Activated CD4-positive, alpha-beta memory T cell treated with anti-CD3 and anti-CD28 coated beads, Interleukin-2, amount 10 ng/mL, durations not matched to agents 7 days and 5 days (primary cell): ENCODE data around the gene SLAMF1. TPM values are rescaled to one million over a fixed set of nuclear protein-coding genes. Genes with fewer than 3 reads are reported as not detected.
A peak's percentile ranks its signal among the peaks of the same experiment; 100 is the strongest.
"Not testable (repeated sequence)": the region's sequence is repeated elsewhere in the genome, so short reads cannot be mapped to it uniquely, and the experiment has no call there.

Experiments
- CTCF ChIA-PET: fragments of 350-600 bp; sonication (Branson Sonifier 250); formaldehyde crosslinking; loops from one replicate; lab custom pipeline; 2021; ENCODE audit warnings: antibody characterized with exemption, inconsistent platforms; lab: Charles Lee
- POLR2A ChIA-PET: fragments of 350-600 bp; sonication (Branson Sonifier 250); formaldehyde crosslinking; loops from one replicate; lab custom pipeline; 2021; ENCODE audit warnings: antibody characterized with exemption; lab: Charles Lee
- DNase-seq: peaks from one replicate; pipeline ENCODE4 v3.0.0-alpha.2; 2020
- H3K27ac Mint-ChIP-seq: one replicate; pipeline ENCODE4 v1.8.0; 2021; ENCODE audit warnings: mild to moderate bottlenecking, mixed read lengths
- H3K27me3 Mint-ChIP-seq: one replicate; pipeline ENCODE4 v1.8.0; 2021; ENCODE audit warnings: mixed read lengths
- H3K36me3 Mint-ChIP-seq: one replicate; pipeline ENCODE4 v1.8.0; 2021; ENCODE audit warnings: low read depth, mixed read lengths
- H3K4me1 Mint-ChIP-seq: one replicate; pipeline ENCODE4 v1.8.0; 2021; ENCODE audit warnings: mixed read lengths
- H3K4me3 Mint-ChIP-seq: one replicate; pipeline ENCODE4 v1.8.0; 2021; ENCODE audit warnings: mild to moderate bottlenecking, mixed read lengths
- H3K9me3 Mint-ChIP-seq: one replicate; pipeline ENCODE4 v1.8.0; 2021; ENCODE audit warnings: mixed read lengths
- total RNA-seq, 2 experiments: library from RNA; stranded (reverse); gene quantifications; one replicate each; pipeline ENCODE4 v1.2.3, GENCODE V29; 2021

Gene SLAMF1, protein sequence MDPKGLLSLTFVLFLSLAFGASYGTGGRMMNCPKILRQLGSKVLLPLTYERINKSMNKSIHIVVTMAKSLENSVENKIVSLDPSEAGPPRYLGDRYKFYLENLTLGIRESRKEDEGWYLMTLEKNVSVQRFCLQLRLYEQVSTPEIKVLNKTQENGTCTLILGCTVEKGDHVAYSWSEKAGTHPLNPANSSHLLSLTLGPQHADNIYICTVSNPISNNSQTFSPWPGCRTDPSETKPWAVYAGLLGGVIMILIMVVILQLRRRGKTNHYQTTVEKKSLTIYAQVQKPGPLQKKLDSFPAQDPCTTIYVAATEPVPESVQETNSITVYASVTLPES
- 100 to 1,000 TPM; 106 to 113 TPM for total RNA-seq

DNA sequence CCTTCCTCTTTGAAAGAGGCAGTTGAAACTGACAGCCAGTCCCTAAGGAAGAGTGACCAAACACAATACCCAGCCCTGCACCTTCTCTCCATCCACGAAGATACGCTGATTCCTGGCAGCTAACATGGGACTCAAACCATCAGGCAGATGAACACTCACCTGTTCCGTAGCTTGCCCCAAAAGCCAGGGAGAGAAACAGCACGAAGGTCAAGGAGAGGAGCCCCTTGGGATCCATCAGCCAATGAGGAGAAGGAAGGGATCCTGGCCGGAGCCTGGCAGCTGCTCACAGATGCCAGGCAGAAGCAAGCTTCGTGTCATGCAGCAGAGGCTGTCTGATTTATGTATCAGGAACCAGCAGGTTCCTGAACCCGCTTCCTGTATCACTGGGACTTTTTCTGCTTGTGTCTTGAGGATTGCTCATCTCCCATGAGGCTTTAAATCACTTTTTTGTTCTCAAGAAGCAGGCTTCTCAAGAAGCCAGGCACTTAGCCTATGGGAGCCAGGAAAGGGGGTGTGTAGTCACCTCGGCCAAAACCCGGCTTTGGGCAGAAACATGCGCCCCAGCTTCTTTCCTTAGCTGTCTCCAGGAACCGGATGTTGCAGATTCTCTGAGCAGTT lies at the start of gene SLAMF1:
Gene SLAMF1 (minus strand): TSS at position 334 of the 618 bp plus-strand sequence. CDS start 99 bp downstream, at position 235.
- ChIA-PET POLR2A (interaction anchor here (0.9 to 10.9 kb wide), 18 partner anchors 9 to 106 kb away, joined by 3 to 362 read pairs (median 10); partner anchors contain the start of gene CD48), CTCF (interaction anchor here (0.9 to 6.1 kb wide), 15 partner anchors 9 to 121 kb away, joined by 3 to 46 read pairs (median 7); no protein-coding TSS in a partner anchor)
- H3K4me1 Mint-ChIP-seq = peaks cover 53% of the 10 kb centered on the region
- H3K9me3 Mint-ChIP-seq = peaks cover 2% of the 10 kb centered on the region
- H3K27me3 Mint-ChIP-seq = no peaks in the 10 kb centered on the region
- DNase-seq = peak; percentile 49
- peaks cover 58% of the 10 kb centered on the region for H3K36me3 Mint-ChIP-seq
- peak within 1 kb of the TSS; percentile 89 for H3K27ac Mint-ChIP-seq
- peak within 1 kb of the TSS; percentile 88 for H3K4me3 Mint-ChIP-seq

DNA sequence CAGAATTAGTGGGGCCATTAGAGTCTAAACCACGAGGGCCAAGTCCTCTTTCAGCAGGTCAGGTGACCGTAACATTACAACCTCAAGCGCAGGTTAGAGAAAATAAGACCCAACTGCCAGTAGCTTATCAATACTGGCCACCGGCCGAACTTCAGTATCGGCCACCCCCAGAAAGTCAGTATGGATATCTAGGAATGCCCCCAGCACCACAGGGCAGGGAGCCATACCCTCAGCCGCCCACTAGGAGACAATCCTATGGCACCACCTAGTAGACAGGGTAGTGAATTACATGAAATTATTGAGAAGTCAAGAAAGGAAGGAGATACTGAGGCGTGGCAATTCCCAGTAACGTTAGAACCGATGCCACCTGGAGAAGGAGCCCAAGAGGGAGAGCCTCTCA lies 45.5 kb upstream of the SLAMF1 start:
- not testable (repeated sequence) for H3K4me3 Mint-ChIP-seq, H3K9me3 Mint-ChIP-seq, H3K27me3 Mint-ChIP-seq, DNase-seq, H3K27ac Mint-ChIP-seq
- POLR2A ChIA-PET = interaction anchor here (0.9 to 1.1 kb wide), 3 partner anchors 11 to 21 kb away, joined by 3 read pairs; no protein-coding TSS in a partner anchor
- Mint-ChIP-seq H3K36me3 (peaks cover 54% of the 10 kb centered on the region), H3K4me1 (peaks cover 77% of the 10 kb centered on the region)
- CTCF ChIA-PET = interaction anchor here (0.7 to 1.2 kb wide), 4 partner anchors 11 to 17 kb away, joined by 3 to 9 read pairs (median 3); no protein-coding TSS in a partner anchor

DNA sequence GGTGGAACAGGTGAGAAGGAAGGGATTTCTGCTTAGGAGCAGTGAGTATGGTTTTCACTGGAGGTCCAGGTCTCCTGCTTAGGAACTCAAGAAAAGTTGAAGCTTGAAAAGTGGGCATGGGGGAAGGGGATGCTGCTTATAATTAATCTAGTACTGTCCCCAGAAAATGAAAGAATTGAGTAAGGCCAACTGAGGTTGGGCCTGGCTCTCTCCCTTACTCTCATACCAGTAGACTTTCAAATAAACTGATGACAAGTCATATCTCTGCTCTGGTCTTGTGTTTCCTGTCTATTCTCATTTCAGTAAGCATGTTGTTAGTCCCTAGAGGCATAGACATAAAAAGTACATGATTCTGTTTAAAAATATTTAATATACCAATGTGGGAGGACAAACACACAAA lies 38.4 kb upstream of the SLAMF1 start:
- Mint-ChIP-seq H3K27ac (peak overlapping the region; percentile 96), H3K27me3 (no peaks in the 10 kb centered on the region), H3K9me3 (peaks cover 6% of the 10 kb centered on the region), H3K36me3 (peaks cover 97% of the 10 kb centered on the region), H3K4me3 (peak overlapping the region; percentile 34), H3K4me1 (peaks cover 92% of the 10 kb centered on the region)
- CTCF ChIA-PET = interaction anchor here (0.7 to 7.8 kb wide), 5 partner anchors 10 to 266 kb away, joined by 3 to 108 read pairs (median 5); partner anchors contain the start of gene CD48
- DNase-seq = no peak
- POLR2A ChIA-PET = interaction anchor here (0.6 to 8.3 kb wide), 7 partner anchors 12 to 83 kb away, joined by 3 to 106 read pairs (median 20); partner anchors contain the start of gene CD48

DNA sequence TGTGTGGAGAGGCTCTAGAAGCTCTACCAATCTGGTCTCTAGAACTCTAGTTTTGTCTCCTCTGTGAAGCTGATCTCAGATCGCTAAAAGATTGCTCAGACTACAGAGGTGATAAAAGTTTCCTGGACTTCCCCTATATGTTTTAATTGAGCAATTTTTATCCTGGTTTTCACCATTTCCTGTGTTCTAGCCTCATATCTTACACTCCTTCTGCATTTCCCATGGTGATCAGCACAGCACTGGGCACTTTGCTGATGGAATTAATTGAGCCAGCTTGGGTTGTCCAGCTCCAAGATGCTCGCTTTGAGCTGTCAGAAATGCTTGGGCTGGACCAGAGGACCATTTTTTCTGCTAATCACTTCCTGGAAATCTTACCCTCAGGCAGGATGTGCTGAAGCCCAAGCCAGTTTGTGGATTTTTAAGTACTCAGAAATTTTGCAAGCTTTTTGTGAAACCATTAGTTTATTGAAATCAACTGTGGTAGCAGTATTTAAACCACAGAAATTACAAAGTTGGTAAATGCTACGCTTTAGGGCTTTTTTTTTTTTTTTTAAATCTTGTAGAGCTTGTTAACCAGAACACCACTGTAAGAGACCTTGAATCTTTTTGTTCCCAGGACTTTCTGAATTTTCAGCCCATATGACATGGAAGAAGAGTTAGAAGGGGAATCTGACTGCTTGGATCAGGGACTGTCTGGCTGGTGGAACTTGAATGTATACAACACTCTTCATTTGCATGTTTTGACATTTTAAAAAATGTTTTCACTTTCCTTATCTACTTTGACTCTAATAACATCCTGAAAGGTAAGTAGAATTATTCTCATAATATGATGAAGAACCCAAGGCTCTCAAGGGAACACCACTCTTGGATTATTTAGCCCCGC lies 36.4 kb upstream of the SLAMF1 start:
- Mint-ChIP-seq H3K4me1 (peaks cover 85% of the 10 kb centered on the region), H3K27ac (peak overlapping the region; percentile 96), H3K36me3 (peaks cover 95% of the 10 kb centered on the region), H3K4me3 (peak overlapping the region; percentile 59), H3K9me3 (peaks cover 6% of the 10 kb centered on the region), H3K27me3 (no peaks in the 10 kb centered on the region)
- POLR2A ChIA-PET = interaction anchor here (0.6 to 8.3 kb wide), 26 partner anchors 8 to 449 kb away, joined by 3 to 106 read pairs (median 6); partner anchors contain the start of genes CD48, DEDD and SLAMF1
- peak; percentile 61 for DNase-seq
- CTCF ChIA-PET = interaction anchor here (0.6 to 7.8 kb wide), 26 partner anchors 9 to 325 kb away, joined by 3 to 108 read pairs (median 4); partner anchors contain the start of genes CD48, ITLN2 and SLAMF1

DNA sequence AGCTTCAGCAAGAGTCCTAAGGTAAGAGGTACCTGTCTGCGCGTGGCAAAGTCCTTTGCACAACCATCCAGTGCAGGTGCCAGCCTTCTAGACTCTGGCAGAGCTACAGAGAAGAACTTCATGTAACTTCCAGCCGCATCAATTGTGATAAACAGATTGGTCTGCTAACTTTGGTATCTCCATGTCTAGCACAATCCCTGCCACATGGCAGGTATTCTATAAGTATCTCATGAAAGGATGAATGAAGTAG lies 35.0 kb upstream of the SLAMF1 start:
- ChIA-PET CTCF (interaction anchor here (0.7 to 7.8 kb wide), 31 partner anchors 10 to 307 kb away, joined by 3 to 108 read pairs (median 5); partner anchors contain the start of genes CD48, LY9 and SLAMF1), POLR2A (interaction anchor here (0.9 to 8.3 kb wide), 12 partner anchors 8 to 451 kb away, joined by 3 to 106 read pairs (median 5); partner anchors contain the start of gene DEDD)
- no peaks in the 10 kb centered on the region for H3K27me3 Mint-ChIP-seq
- peaks cover 4% of the 10 kb centered on the region for H3K9me3 Mint-ChIP-seq
- DNase-seq = no peak
- H3K4me3 Mint-ChIP-seq = peak overlapping the region; percentile 11
- peaks cover 84% of the 10 kb centered on the region for H3K4me1 Mint-ChIP-seq
- peaks cover 95% of the 10 kb centered on the region for H3K36me3 Mint-ChIP-seq
- peak overlapping the region; percentile 96 for H3K27ac Mint-ChIP-seq

DNA sequence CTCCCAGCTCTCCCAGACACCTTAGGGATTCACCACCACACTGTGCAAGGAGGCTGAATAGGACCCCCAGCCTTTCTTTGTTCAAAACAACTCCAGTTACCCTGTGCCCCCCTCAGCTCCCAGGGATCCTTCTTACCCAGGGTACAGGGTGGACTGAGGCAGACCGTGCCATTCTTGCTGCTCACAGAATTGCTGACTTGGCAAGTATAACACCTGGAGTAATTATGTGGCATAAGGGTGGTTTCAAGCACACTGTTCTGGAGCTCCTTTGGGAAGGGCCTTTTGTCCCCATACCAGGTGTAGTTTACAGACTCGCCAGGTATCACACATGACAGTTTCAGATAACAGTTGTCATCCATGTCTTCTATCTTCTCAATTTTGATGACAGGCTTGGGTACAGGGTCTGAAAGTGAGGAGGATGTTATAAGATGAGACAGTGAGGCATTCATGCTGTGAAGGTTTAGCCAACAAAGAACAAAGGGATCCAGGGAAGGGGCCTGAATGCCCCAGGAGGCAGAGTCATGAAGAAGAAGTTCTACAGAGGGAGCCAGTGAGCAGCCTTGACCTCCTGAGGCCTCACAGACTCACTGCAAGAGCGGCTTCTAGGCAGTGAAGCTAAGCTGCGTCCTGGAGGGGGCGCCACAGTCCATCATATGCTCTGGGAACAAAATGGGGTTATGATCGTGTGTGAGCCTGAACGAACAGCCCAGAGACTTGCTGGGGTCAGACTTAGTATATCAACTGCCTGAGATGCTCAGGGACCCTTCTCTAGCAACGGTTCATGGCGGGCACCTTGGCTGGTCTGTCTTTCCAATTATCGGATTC lies 34.4 kb upstream of the SLAMF1 start:
- no peaks in the 10 kb centered on the region for H3K9me3 Mint-ChIP-seq
- DNase-seq = peak; percentile 90

DNA sequence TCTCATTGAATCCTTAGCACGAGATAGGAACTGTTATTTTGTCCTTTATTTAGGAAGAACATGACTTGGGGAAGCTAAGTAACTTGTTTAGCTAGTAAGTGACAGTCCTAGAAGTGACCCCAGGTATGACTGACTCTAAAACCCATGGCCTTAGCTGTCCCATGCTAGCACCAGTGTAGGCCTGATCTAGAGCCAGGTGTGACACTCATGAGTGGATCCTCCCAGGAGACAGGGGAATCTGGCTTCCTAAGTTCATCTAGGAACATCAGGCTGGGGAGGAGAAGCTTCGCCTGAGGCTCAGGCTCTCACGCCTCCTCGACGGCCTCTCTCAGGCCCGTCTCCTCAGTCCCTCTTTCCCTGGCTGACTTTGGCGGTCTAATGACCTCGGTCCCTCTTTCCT lies 33.6 kb upstream of the SLAMF1 start:
- POLR2A ChIA-PET = interaction anchor here (1.1 to 8.3 kb wide), 6 partner anchors 8 to 96 kb away, joined by 3 to 106 read pairs (median 8); no protein-coding TSS in a partner anchor
- no peaks in the 10 kb centered on the region for H3K27me3 Mint-ChIP-seq
- peaks cover 70% of the 10 kb centered on the region for H3K4me1 Mint-ChIP-seq
- no peak overlapping the region for H3K4me3 Mint-ChIP-seq
- H3K27ac Mint-ChIP-seq = no peak overlapping the region
- no peaks in the 10 kb centered on the region for H3K9me3 Mint-ChIP-seq
- DNase-seq = no peak
- CTCF ChIA-PET = interaction anchor here (0.7 to 7.8 kb wide), 18 partner anchors 8 to 273 kb away, joined by 3 to 108 read pairs (median 7); partner anchors contain the start of genes CD48 and SLAMF1
- peaks cover 87% of the 10 kb centered on the region for H3K36me3 Mint-ChIP-seq

More for the DNA sequence above, 34.4 kb upstream of the SLAMF1 start:
- H3K4me3 Mint-ChIP-seq = no peak overlapping the region
- CTCF ChIA-PET = interaction anchor here (0.7 to 7.8 kb wide), 35 partner anchors 9 to 307 kb away, joined by 3 to 108 read pairs (median 5); partner anchors contain the start of genes CD48, LY9 and SLAMF1
- H3K27me3 Mint-ChIP-seq = no peaks in the 10 kb centered on the region
- H3K4me1 Mint-ChIP-seq = peaks cover 79% of the 10 kb centered on the region
- peaks cover 92% of the 10 kb centered on the region for H3K36me3 Mint-ChIP-seq
- POLR2A ChIA-PET = interaction anchor here (0.9 to 8.3 kb wide), 17 partner anchors 8 to 451 kb away, joined by 3 to 106 read pairs (median 5); partner anchors contain the start of genes DEDD and SLAMF1
- peak overlapping the region; percentile 96 for H3K27ac Mint-ChIP-seq

DNA sequence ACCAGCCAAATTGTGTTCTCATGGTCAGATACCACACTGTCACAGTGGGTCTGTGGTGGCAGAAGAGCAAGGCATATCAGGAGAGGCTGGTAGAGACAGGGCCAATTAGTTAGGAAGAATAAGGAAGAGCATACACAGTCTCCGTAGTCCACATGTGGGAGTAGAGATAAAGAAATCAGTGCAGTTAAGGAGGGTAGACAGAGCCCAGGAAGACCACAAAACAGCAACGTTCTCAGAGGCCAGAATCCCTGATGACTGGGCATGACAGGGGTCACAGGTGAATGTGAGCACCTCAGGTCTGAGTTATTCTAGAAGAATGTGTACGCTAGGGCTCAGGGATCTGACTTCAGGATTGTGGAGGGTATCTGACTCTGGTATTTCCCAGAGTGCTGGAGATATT lies 33.0 kb upstream of the SLAMF1 start:
- CTCF ChIA-PET = interaction anchor here (0.7 to 7.8 kb wide), 12 partner anchors 8 to 272 kb away, joined by 3 to 108 read pairs (median 18); partner anchors contain the start of genes CD48 and SLAMF1
- DNase-seq = no peak
- Mint-ChIP-seq H3K36me3 (peaks cover 82% of the 10 kb centered on the region), H3K27ac (peak overlapping the region; percentile 38), H3K4me1 (peaks cover 65% of the 10 kb centered on the region), H3K9me3 (no peaks in the 10 kb centered on the region), H3K4me3 (no peak overlapping the region), H3K27me3 (no peaks in the 10 kb centered on the region)
- POLR2A ChIA-PET = interaction anchor here (1.1 to 8.3 kb wide), 5 partner anchors 8 to 96 kb away, joined by 3 to 106 read pairs (median 6); no protein-coding TSS in a partner anchor

DNA sequence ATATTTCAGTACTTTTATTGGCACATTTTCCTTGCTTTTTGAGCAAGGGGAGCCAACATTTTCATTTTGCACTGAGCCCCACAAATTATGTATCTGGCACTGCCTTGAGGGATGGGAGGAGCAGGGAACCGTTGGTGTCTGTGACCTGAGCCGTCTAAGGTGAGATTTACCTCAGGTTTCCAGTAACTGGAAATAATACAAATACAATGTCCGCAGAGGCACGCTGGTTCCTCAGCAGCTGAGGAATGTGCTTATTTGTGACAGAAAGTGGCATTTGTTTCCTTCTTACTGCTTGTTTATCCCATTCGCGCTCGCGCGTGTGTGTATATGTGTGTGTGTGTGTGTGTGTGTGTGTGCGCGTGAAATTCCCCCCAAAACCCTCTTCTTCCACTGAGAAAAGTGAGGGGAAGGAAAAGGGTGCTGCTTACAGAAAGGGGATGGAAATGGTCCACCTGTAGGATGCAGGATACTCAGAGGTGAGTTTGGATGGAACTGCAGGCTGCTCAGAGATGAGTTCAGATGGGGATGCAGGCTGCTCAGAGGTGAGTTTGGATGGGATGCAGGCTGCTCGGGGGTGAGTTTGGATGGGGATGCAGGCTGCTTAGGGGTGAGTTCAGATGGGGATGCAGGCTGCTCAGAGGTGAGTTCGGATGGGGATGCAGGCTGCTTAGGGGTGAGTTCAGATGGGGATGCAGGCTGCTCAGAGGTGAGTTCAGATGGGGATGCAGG lies 30.2 kb upstream of the SLAMF1 start:
- ChIA-PET CTCF (interaction anchor here (5.1 to 5.2 kb wide), 2 partner anchors 13 to 92 kb away, joined by 39 to 55 read pairs; no protein-coding TSS in a partner anchor), POLR2A (interaction anchor here (2.0 kb wide), 1 partner anchor 30 kb away, joined by 6 read pairs; the partner anchor contains the start of gene SLAMF1)
- Mint-ChIP-seq H3K4me3 (no peak overlapping the region), H3K4me1 (peaks cover 37% of the 10 kb centered on the region), H3K9me3 (no peaks in the 10 kb centered on the region), H3K27me3 (no peaks in the 10 kb centered on the region), H3K36me3 (peaks cover 57% of the 10 kb centered on the region), H3K27ac (peak overlapping the region; percentile 18)
- no peak for DNase-seq

DNA sequence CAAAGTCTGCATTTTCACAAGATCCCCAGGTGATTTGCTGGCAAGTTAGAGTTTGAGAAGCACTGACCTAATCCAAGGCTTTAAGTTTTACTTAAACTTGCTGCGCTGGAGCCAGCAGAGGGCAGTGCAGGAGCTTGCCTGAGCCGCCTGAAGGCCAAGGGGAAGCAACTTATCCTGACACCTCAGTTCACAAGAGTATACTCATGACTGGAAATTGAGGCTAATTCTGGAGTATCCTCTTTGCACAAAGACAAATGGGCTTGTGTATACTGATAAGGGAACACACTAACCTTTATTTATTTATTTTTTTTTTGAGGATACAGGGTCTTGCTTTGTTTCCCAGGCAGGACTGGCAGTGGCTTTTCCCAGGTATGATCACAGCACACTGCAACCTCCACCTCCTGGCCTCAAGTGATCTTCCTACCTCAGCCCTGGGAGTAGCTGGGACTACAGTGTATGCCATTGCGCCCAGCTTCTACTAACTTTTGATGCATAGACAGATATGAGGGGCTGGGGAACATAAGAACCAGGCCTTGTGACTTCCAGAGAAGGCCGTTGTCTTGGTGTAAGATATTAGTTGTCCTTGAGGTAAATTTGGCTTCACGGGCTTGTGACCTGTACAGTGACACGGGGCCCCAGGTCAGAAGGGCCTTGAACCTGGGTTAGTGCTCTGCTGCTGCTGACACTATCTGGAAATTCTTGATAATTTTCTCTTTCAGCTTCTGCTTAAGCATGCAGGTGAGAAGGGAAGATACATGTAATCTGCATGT lies 29.0 kb upstream of the SLAMF1 start:
- Mint-ChIP-seq H3K27ac (peak overlapping the region; percentile 61), H3K27me3 (no peaks in the 10 kb centered on the region), H3K4me3 (peak overlapping the region; percentile 53), H3K36me3 (peaks cover 51% of the 10 kb centered on the region), H3K9me3 (no peaks in the 10 kb centered on the region), H3K4me1 (peaks cover 33% of the 10 kb centered on the region)
- POLR2A ChIA-PET = interaction anchor here (0.6 to 6.0 kb wide), 16 partner anchors 7 to 108 kb away, joined by 3 to 70 read pairs (median 7); partner anchors contain the start of genes CD48 and SLAMF1
- peak; percentile 82 for DNase-seq
- CTCF ChIA-PET = interaction anchor here (0.7 to 5.2 kb wide), 42 partner anchors 7 to 753 kb away, joined by 3 to 55 read pairs (median 5); partner anchors contain the start of genes CD48, LY9 and SLAMF1
